ENCODE results near the gene KCND1. TPM values are rescaled to one million over a fixed set of nuclear protein-coding genes. Genes with fewer than 3 reads are reported as not detected.

KCND1 gene
- total RNA-seq, 1 donor from 2014 or later, result 1.8 TPM

DNA sequence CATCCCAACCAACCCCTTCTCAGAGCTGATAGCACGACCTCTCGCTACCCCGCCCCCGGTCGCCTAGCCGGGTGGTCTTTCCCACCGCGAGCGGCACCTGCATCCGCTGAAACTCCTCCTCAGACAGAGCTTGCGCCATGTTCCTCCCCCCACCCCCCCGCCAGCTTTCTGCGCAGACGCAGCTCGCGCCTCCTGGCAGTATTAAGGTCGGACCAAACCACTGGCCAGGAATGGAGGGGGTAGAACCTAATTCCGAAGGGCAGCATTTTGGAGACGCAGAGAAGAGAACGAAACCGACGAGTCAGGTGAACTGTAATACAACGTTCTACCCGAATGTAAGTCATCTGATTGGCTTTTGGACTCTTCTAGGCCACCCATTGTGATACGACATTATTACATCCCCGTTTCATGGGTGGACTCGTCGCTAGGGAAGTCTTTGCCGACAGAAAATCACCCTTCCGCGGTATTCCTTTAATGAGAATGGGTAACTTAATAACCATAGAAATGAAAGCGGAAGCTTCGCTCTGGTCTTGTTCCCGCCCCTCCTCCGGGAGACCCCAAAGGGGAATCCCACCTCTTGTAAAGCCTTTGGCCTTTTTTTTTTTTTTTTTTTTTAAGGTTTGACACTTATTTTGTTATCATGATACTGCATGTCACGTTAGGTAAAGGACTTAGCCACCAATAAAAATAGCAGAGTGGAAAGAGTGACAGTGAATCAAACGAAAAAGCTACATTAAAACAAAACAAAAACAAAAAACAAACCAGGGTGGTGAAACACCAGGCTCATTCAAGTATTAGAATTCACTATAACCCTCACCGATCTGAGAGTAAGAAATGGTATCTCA lies 30.7 kb upstream of the KCND1 start, which contains the start of gene GRIPAP1:
TSS of gene GRIPAP1 (minus strand) at position 174 of the 845 bp plus-strand sequence. CDS start at position 139, 35 bp downstream.
- intact Hi-C loops (cut with micrococcal nuclease), result loop anchor here (1.0 to 5.0 kb wide), 6 partner anchors 41 to 267 kb away; partner anchors contain the start of genes PIM2, PLP2, PPP1R3F and PQBP1
- DNase-seq (peak; percentile 52), ATAC-seq (ENCODE audit: low read depth) (peak; percentile 88)
- CTCF ChIA-PET, result interaction anchor here (0.6 kb wide), 1 partner anchor 41 kb away, joined by 3 read pairs; the partner anchor contains the start of gene TFE3
- peak within 1 kb of the TSS; percentile 97 for H3K27ac Mint-ChIP-seq
- POLR2A ChIA-PET, result interaction anchor here (0.5 to 1.8 kb wide), 38 partner anchors 10 to 1857 kb away, joined by 3 to 39 read pairs (median 5); partner anchors contain the start of genes HDAC6, PLP2, PQBP1 and RBM10
- TF ChIP-seq, protein P1, sequence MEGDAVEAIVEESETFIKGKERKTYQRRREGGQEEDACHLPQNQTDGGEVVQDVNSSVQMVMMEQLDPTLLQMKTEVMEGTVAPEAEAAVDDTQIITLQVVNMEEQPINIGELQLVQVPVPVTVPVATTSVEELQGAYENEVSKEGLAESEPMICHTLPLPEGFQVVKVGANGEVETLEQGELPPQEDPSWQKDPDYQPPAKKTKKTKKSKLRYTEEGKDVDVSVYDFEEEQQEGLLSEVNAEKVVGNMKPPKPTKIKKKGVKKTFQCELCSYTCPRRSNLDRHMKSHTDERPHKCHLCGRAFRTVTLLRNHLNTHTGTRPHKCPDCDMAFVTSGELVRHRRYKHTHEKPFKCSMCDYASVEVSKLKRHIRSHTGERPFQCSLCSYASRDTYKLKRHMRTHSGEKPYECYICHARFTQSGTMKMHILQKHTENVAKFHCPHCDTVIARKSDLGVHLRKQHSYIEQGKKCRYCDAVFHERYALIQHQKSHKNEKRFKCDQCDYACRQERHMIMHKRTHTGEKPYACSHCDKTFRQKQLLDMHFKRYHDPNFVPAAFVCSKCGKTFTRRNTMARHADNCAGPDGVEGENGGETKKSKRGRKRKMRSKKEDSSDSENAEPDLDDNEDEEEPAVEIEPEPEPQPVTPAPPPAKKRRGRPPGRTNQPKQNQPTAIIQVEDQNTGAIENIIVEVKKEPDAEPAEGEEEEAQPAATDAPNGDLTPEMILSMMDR (IDR thresholded peaks at IDR 0.05), result no peak
- no peaks in the 10 kb centered on the region for H3K9me3 Mint-ChIP-seq
- H3K27me3 Mint-ChIP-seq, result no peaks in the 10 kb centered on the region
- H3K4me3 Mint-ChIP-seq, result peak within 1 kb of the TSS; percentile 99
- peaks cover 22% of the 10 kb centered on the region for H3K36me3 Mint-ChIP-seq (ENCODE audit: low read depth)
- peaks cover 24% of the 10 kb centered on the region for H3K4me1 Mint-ChIP-seq

DNA sequence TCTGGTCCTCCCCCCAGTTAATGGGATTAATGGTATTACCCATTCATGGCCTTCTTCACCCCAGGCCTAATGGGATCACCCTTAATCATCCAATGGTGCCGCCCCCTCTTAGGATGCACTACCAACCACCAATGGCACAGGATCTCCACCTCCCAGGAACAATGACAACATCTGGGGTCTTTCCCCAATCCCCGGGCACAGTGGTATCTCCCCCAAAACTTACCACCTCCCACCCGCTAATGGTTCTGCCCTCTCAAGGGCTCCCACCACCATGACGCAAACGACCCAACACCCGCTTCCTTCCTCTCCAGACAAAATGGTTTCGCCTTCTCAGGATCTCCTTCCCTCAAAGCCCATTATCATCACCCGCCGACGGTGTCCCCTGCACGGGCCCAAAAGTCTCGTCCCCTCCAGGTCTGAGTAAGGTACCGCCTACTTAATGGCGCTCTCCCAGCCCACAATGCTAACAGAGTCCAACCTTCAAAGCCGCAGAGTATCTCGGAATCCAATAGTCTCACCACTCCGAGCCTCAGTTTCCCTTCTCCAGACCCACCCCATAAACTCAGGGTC lies 30.0 kb upstream of the KCND1 start:
- Mint-ChIP-seq H3K9me3 (no peaks in the 10 kb centered on the region), H3K4me3 (peak overlapping the region; percentile 99), H3K4me1 (peaks cover 27% of the 10 kb centered on the region), H3K27ac (peak overlapping the region; percentile 97), H3K36me3 (ENCODE audit: low read depth) (peaks cover 29% of the 10 kb centered on the region), H3K27me3 (no peaks in the 10 kb centered on the region)
- peak; percentile 34 for ATAC-seq (ENCODE audit: low read depth)
- intact Hi-C loops (cut with micrococcal nuclease), result loop anchor here (1.0 to 5.0 kb wide), 6 partner anchors 42 to 268 kb away; partner anchors contain the start of genes PIM2, PLP2, PPP1R3F and PQBP1
- TF ChIP-seq, protein P1 (IDR thresholded peaks at IDR 0.05), result no peak
- POLR2A ChIA-PET, result interaction anchor here (0.5 to 1.8 kb wide), 22 partner anchors 9 to 1856 kb away, joined by 3 to 39 read pairs (median 6); partner anchors contain the start of genes HDAC6, PQBP1, RBM10 and SLC35A2
- DNase-seq, result no peak
- CTCF ChIA-PET, result no interaction called here

DNA sequence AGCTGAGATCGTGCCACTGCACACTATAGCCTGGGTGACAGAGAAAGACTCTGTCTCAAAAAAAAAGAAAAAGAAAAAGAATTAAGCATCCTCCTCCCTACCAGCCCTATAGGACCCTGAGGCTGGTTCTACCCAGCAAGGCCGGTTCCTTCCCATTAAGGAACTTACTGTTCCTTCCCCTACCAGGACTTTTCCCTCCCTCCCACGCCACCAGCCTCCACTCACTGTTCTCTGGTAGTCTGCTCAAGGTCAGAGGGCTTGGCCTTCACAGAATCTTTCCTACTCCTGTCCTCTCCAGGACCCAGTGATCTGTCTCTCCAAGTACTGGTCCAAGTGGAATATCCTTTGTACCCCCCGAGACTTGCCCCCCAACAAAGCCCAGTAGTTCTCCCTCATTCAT lies 29.0 kb upstream of the KCND1 start:
- ATAC-seq (ENCODE audit: low read depth), result no peak
- H3K27ac Mint-ChIP-seq, result no peak overlapping the region
- CTCF ChIA-PET, result no interaction called here

DNA sequence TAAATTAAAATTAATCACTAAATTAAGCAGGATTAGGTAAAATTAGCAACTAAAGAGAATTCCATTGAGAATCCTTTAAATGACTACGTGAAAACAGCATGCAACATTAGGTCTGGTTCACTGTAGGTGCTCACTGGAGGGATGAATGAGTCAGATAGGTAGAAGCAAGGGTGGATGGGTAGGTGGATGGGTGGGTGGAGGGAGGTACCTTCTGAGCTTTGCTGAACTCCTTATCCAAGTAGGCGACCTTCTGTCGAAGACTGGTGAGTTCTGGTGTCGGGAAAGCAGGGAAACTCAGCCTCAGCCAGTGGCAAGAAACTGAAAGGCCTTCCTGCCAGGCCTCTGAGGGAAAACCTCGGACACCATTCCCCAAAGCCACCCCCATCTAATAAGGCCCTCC lies 27.4 kb upstream of the KCND1 start:
- TF ChIP-seq, protein P1 (IDR thresholded peaks at IDR 0.05), result no peak
- ATAC-seq (ENCODE audit: low read depth) (no peak), DNase-seq (no peak)
- Mint-ChIP-seq H3K36me3 (ENCODE audit: low read depth) (peaks cover 40% of the 10 kb centered on the region), H3K9me3 (no peaks in the 10 kb centered on the region), H3K4me3 (no peak overlapping the region), H3K27me3 (no peaks in the 10 kb centered on the region), H3K4me1 (peaks cover 27% of the 10 kb centered on the region), H3K27ac (no peak overlapping the region)
- CTCF ChIA-PET, result no interaction called here
- POLR2A ChIA-PET, result interaction anchor here (0.8 kb wide), 1 partner anchor 45 kb away, joined by 3 read pairs; no protein-coding TSS in a partner anchor
- intact Hi-C loops (cut with micrococcal nuclease), result no loop called here

More for the DNA sequence above, 29.0 kb upstream of the KCND1 start:
- Mint-ChIP-seq H3K9me3 (no peaks in the 10 kb centered on the region), H3K4me1 (peaks cover 27% of the 10 kb centered on the region), H3K27me3 (no peaks in the 10 kb centered on the region), H3K36me3 (ENCODE audit: low read depth) (peaks cover 32% of the 10 kb centered on the region), H3K4me3 (peak overlapping the region; percentile 28)
- POLR2A ChIA-PET, result no interaction called here
- TF ChIP-seq, protein P1 (IDR thresholded peaks at IDR 0.05), result no peak
- intact Hi-C loops (cut with micrococcal nuclease), result loop anchor here (5.0 kb wide), 2 partner anchors 83 to 172 kb away; partner anchors contain the start of genes PIM2 and PLP2
- no peak for DNase-seq

DNA sequence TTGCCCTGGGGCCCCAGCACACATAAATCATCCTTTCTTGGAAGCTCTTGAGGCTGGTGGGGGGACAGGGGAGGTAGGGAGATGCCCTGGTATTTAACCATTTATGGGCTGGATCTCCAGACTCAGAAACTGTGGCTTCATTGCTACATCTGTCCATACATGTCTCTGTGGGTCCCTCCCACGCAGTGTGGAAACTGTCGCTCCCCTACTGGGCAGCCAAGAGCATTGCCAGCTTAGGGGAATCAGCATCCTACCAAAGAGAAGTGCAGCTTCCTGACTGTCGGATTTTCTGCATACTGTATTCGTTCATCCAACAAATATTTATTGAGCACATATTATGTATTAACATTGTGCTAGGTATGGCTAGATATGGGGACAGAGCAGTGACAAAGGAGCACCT lies 26.7 kb upstream of the KCND1 start:
- Mint-ChIP-seq H3K9me3 (no peaks in the 10 kb centered on the region), H3K36me3 (ENCODE audit: low read depth) (peaks cover 44% of the 10 kb centered on the region), H3K27me3 (no peaks in the 10 kb centered on the region), H3K4me3 (no peak overlapping the region), H3K27ac (no peak overlapping the region), H3K4me1 (peaks cover 27% of the 10 kb centered on the region)
- CTCF ChIA-PET, result no interaction called here
- intact Hi-C loops (cut with micrococcal nuclease), result no loop called here
- TF ChIP-seq, protein P1 (IDR thresholded peaks at IDR 0.05), result no peak
- POLR2A ChIA-PET, result no interaction called here
- ATAC-seq (ENCODE audit: low read depth) (no peak), DNase-seq (no peak)
